SK-N-SH treated with all-trans-retinoic acid at 6 μM for 48 hours (cell line): Measurements from ENCODE around the gene NPFFR1.

Source experiments
- ATAC-seq: fragments of 200-7000 bp; cut with Tn5 transposase; 3 replicates; pipeline ENCODE4 v1.9.1; 2020; ENCODE audit warnings: mild to moderate bottlenecking, moderate library complexity
- ARNTL ChIP-seq: fragments of 450-650 bp; formaldehyde crosslinking; IDR thresholded peaks from 2 replicates; pipeline ENCODE4 v1.5.0; 2020; ENCODE audit warnings: low read depth, mild to moderate bottlenecking, moderate library complexity, borderline replicate concordance
- CSDC2 ChIP-seq: fragments of 250-450 bp; sonication (Bioruptor Pico); IDR thresholded peaks from 2 replicates; pipeline ENCODE4 v1.5.0; 2020; ENCODE audit warnings: mild to moderate bottlenecking, moderate library complexity
- ESRRG ChIP-seq: fragments of 250-450 bp; sonication (Bioruptor Pico); IDR thresholded peaks from 2 replicates; pipeline ENCODE4 v1.6.1; 2021; ENCODE audit warnings: mild to moderate bottlenecking
- GLIS3 ChIP-seq: fragments of 250-450 bp; sonication (Bioruptor Pico); IDR thresholded peaks from 2 replicates; pipeline ENCODE4 v1.5.0; 2020; ENCODE audit warnings: mild to moderate bottlenecking, moderate library complexity
- OSR1 ChIP-seq: fragments of 250-450 bp; sonication (Bioruptor Pico); IDR thresholded peaks from 2 replicates; pipeline ENCODE4 v1.8.0; 2022; ENCODE audit warnings: moderate library complexity, mild to moderate bottlenecking, inconsistent platforms
- PPARA ChIP-seq: fragments of 250-450 bp; sonication (Bioruptor Pico); IDR thresholded peaks from 2 replicates; pipeline ENCODE4 v1.5.0; 2020; ENCODE audit warnings: mild to moderate bottlenecking, borderline replicate concordance
- RARB ChIP-seq: fragments of 250-450 bp; sonication (Bioruptor Pico); IDR thresholded peaks from 2 replicates; pipeline ENCODE4 v1.8.0; 2021; ENCODE audit warnings: mild to moderate bottlenecking, moderate library complexity
- TCF4 ChIP-seq: fragments of 250-450 bp; sonication (Bioruptor Pico); IDR thresholded peaks from 2 replicates; pipeline ENCODE4 v1.8.0; 2021; ENCODE audit warnings: mild to moderate bottlenecking, moderate library complexity, borderline replicate concordance
- ZC3H10 ChIP-seq: fragments of 250-450 bp; sonication (Bioruptor Pico); IDR thresholded peaks from 2 replicates; pipeline ENCODE4 v1.5.1; 2021; ENCODE audit warnings: mild to moderate bottlenecking, moderate library complexity
- ZNF565 ChIP-seq: fragments of 450-650 bp; formaldehyde crosslinking; conservative IDR thresholded peaks from 2 replicates; pipeline ENCODE4 v1.5.0; 2020; ENCODE audit warnings: low read depth, mild to moderate bottlenecking, moderate library complexity
- ZNF70 ChIP-seq: fragments of 450-650 bp; formaldehyde crosslinking; IDR thresholded peaks from 2 replicates; pipeline ENCODE4 v1.5.0; 2020; ENCODE audit warnings: mild to moderate bottlenecking, moderate library complexity
- ZNF8 ChIP-seq: fragments of 450-650 bp; formaldehyde crosslinking; IDR thresholded peaks from 2 replicates; pipeline ENCODE4 v1.5.0; 2020; ENCODE audit warnings: mild to moderate bottlenecking, moderate library complexity
- TF ChIP-seq, protein P1 (sequence below): fragments of 250-450 bp; sonication (Bioruptor Pico); IDR thresholded peaks from 2 replicates; pipeline ENCODE4 v1.8.0; 2020; ENCODE audit warnings: mild to moderate bottlenecking, moderate library complexity, borderline replicate concordance
- TF ChIP-seq, protein P2 (sequence below): fragments of 250-450 bp; sonication (Bioruptor Pico); IDR thresholded peaks from 2 replicates; pipeline ENCODE4 v1.5.0; 2020; ENCODE audit warnings: mild to moderate bottlenecking, moderate library complexity
- TF ChIP-seq, protein P3 (sequence below): fragments of 250-450 bp; sonication (Bioruptor Pico); IDR thresholded peaks from 2 replicates; pipeline ENCODE4 v1.5.1; 2021; ENCODE audit warnings: mild to moderate bottlenecking, moderate library complexity
- TF ChIP-seq, protein P4 (sequence below): fragments of 250-450 bp; sonication (Bioruptor Pico); IDR thresholded peaks from 2 replicates; pipeline ENCODE4 v1.8.0; 2021; ENCODE audit warnings: low read depth, mild to moderate bottlenecking, moderate library complexity, borderline replicate concordance

The NPFFR1 gene

DNA sequence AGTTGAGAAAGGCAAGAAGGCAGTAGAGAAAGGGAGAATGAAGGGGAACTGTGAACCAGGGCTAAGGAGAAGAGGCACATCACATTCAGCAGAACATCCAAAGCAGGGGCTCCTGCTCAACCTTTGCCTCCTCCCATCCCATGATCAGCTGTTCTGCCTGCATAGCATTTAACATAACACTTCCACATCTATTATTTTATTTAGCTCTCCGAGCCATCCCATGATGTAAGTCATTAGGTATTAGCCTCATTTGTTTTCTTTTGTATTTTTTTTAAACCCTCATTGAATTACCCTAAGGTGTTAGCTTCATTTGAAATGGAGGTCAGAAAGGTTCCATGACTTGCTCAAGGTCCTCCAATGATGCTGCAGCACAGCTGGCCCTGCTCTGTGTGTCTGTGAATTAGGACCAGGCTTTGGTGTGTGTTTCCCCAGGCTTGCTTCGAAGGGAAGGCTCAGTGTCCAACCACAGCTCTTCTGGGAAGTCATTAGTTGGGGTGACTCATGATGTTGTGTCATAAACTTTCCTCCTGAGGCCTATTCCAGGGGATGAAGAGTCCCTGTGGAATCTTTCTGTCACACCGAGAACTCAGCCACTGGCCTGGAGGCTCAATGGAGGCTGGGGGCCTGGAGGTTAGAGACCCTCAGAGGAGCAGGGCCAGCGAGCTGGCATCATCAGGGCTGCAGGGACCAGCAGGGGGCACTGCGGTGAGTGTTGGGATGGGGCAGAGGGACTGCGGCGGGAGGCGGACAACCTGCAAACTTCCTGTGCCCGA lies 16.5 kb downstream of the NPFFR1 start:
- peak; percentile 92 for ATAC-seq
- TF ChIP-seq ESRRG, result no peak
- no peak for TF ChIP-seq OSR1 (CRISPR knock-in tag)
- no peak for TF ChIP-seq ARNTL (CRISPR knock-in tag)
- TF ChIP-seq PPARA (CRISPR knock-in tag), result no peak
- no peak for TF ChIP-seq TCF4
- TF ChIP-seq GLIS3 (CRISPR knock-in tag), result no peak
- TF ChIP-seq ZNF70, result no peak
- no peak for TF ChIP-seq ZNF565 (CRISPR knock-in tag)
- TF ChIP-seq ZNF8, result no peak

DNA sequence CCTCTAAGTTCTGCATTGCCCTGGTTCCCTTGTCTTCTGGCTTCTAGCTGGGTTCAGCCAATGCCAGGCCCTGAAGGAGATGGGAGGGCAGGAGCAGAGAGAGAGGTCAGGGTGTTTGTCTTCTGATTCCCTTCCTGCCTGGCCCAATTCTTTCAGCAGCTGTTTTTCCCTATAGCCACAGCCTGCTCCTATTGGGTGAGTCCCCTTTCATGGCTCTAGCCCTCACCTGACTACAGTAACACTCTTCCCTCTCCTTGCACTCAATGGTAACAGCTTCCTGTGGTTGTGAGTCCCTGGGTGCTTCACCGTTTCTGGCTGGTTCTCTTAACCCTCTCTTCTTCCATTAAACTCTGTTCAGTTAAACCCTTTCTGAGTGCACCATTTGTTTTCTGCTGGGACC lies 17.1 kb downstream of the NPFFR1 start:
- no peak for ATAC-seq
- TF ChIP-seq PPARA (CRISPR knock-in tag) (no peak), ZC3H10 (CRISPR knock-in tag) (no peak), ARNTL (CRISPR knock-in tag) (no peak)
- TF ChIP-seq, protein P1, sequence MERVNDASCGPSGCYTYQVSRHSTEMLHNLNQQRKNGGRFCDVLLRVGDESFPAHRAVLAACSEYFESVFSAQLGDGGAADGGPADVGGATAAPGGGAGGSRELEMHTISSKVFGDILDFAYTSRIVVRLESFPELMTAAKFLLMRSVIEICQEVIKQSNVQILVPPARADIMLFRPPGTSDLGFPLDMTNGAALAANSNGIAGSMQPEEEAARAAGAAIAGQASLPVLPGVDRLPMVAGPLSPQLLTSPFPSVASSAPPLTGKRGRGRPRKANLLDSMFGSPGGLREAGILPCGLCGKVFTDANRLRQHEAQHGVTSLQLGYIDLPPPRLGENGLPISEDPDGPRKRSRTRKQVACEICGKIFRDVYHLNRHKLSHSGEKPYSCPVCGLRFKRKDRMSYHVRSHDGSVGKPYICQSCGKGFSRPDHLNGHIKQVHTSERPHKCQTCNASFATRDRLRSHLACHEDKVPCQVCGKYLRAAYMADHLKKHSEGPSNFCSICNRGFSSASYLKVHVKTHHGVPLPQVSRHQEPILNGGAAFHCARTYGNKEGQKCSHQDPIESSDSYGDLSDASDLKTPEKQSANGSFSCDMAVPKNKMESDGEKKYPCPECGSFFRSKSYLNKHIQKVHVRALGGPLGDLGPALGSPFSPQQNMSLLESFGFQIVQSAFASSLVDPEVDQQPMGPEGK (CRISPR knock-in tag), result no peak
- TF ChIP-seq, all 23 proteins: peak for 0

DNA sequence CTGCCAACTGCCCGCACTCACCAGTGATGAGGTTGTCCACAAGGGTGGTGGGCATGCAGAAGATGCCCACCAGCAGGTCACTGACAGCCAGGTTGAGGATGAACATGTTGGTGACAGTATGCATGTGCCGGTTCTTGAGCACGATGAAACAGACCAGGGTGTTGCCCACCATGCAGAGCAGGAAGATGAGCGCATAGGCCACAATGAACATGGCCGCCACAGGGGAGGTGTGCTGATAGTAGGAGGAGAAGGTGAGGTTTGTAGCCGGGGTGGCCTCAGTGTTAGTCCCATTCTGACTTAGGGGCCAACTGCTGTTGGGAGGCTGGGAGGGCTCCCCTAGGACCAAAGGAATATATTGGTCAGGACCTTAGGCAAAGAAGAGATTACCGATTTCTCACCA lies 17.7 kb downstream of the NPFFR1 start:
- no peak for ATAC-seq
- no peak for TF ChIP-seq PPARA (CRISPR knock-in tag)

DNA sequence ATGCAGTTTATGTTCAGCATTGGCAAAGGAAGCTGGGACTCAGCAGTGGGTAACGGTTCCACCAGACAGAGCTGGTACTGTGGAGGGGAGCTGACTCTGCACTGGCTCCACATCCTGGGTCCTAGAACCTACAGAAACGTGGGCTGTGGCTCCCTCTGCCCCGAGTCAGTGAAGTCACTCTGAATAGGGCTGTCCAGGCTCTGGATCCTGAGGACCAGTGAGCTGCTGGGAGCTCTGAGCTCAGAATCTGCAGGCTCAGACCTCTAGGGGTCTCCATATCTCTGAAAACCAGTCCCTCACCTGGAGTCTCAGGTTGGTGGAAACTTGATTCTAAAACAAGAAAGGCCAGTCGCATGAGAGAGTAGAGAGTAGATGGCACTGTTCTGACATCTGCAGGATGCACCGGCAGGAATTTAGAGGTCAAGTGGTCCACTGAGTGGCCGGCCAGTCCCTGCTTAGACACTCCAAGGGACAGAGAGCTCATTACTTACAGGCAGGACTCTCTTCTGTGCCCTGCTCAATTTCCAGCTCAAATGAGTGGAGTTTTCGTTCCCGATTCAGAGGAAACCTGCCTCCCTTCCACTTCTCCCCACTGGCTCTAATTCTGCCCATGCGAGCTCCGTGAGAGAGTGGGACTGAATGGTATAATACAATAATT lies 18.6 kb downstream of the NPFFR1 start:
- peak; percentile 69 for ATAC-seq
- TF ChIP-seq ZC3H10 (CRISPR knock-in tag), result no peak
- TF ChIP-seq, protein P2, sequence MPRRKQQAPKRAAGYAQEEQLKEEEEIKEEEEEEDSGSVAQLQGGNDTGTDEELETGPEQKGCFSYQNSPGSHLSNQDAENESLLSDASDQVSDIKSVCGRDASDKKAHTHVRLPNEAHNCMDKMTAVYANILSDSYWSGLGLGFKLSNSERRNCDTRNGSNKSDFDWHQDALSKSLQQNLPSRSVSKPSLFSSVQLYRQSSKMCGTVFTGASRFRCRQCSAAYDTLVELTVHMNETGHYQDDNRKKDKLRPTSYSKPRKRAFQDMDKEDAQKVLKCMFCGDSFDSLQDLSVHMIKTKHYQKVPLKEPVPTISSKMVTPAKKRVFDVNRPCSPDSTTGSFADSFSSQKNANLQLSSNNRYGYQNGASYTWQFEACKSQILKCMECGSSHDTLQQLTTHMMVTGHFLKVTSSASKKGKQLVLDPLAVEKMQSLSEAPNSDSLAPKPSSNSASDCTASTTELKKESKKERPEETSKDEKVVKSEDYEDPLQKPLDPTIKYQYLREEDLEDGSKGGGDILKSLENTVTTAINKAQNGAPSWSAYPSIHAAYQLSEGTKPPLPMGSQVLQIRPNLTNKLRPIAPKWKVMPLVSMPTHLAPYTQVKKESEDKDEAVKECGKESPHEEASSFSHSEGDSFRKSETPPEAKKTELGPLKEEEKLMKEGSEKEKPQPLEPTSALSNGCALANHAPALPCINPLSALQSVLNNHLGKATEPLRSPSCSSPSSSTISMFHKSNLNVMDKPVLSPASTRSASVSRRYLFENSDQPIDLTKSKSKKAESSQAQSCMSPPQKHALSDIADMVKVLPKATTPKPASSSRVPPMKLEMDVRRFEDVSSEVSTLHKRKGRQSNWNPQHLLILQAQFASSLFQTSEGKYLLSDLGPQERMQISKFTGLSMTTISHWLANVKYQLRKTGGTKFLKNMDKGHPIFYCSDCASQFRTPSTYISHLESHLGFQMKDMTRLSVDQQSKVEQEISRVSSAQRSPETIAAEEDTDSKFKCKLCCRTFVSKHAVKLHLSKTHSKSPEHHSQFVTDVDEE (CRISPR knock-in tag), result no peak
- TF ChIP-seq, protein P3, sequence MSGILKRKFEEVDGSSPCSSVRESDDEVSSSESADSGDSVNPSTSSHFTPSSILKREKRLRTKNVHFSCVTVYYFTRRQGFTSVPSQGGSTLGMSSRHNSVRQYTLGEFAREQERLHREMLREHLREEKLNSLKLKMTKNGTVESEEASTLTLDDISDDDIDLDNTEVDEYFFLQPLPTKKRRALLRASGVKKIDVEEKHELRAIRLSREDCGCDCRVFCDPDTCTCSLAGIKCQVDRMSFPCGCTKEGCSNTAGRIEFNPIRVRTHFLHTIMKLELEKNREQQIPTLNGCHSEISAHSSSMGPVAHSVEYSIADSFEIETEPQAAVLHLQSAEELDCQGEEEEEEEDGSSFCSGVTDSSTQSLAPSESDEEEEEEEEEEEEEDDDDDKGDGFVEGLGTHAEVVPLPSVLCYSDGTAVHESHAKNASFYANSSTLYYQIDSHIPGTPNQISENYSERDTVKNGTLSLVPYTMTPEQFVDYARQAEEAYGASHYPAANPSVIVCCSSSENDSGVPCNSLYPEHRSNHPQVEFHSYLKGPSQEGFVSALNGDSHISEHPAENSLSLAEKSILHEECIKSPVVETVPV (CRISPR knock-in tag), result no peak
- TF ChIP-seq RARB (CRISPR knock-in tag), result no peak

DNA sequence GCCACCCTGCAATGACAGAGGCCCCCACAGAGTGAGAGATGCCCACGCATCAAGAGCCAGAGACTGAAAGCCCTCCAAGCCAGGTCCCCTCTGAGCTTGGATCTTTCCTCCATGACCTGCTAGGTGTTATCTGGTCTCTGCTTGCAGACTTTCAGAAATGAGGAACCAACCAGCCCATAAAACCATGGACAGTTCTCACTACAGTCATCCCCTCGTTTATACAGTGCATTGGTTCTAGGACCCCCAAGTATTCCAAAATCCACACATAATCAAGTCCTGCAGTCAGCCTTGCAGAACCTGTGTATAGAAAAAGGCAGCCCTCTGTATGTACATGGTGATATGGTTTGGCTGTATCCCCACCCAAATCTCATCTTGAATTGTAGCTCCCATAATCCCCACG lies 23.1 kb downstream of the NPFFR1 start:
- ATAC-seq, result no peak
- TF ChIP-seq CSDC2, result no peak
- TF ChIP-seq, protein P4, sequence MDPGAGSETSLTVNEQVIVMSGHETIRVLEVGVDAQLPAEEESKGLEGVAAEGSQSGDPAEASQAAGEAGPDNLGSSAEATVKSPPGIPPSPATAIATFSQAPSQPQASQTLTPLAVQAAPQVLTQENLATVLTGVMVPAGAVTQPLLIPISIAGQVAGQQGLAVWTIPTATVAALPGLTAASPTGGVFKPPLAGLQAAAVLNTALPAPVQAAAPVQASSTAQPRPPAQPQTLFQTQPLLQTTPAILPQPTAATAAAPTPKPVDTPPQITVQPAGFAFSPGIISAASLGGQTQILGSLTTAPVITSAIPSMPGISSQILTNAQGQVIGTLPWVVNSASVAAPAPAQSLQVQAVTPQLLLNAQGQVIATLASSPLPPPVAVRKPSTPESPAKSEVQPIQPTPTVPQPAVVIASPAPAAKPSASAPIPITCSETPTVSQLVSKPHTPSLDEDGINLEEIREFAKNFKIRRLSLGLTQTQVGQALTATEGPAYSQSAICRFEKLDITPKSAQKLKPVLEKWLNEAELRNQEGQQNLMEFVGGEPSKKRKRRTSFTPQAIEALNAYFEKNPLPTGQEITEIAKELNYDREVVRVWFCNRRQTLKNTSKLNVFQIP (CRISPR knock-in tag), result no peak
